Measurements from ENCODE around the gene COL25A1.

- no peak for TF ChIP-seq EZH2 (IDR thresholded peaks at IDR 0.05; ENCODE audit: insufficient read depth, poor library complexity, severe bottlenecking)
- TF ChIP-seq EZH2phosphoT487 (IDR thresholded peaks at IDR 0.05; ENCODE audit: insufficient read depth, low read depth) = no peak
Measured at GRCh38 chr4:108963910-108964309, 338.5 kb downstream of the COL25A1 start.
